Mesenchymal stem cell (in vitro differentiated cells and primary cell): ENCODE measurements around the gene CFI.

Experiments used
- DNase-seq: peaks from one replicate; pipeline ENCODE4 v3.0.0-alpha.2; 2013
- H2AFZ ChIP-seq: one replicate; pipeline ENCODE4 v1.6.1; 2013; ENCODE audit warnings: low read depth, mild to moderate bottlenecking, control low read depth, inconsistent platforms, low read length, moderate library complexity
- H2AK5ac ChIP-seq: 2 replicates; pipeline ENCODE4 v1.6.1; 2013; ENCODE audit warnings: low read length, moderate library complexity, mild to moderate bottlenecking, inconsistent platforms; ENCODE audit not compliant: severe bottlenecking
- H2BK120ac ChIP-seq: one replicate; pipeline ENCODE4 v1.6.1; 2013; ENCODE audit warnings: low read depth, mild to moderate bottlenecking, inconsistent platforms, low read length, moderate library complexity
- H2BK12ac ChIP-seq, 2 experiments: one replicate each; pipeline ENCODE4 v1.6.1; 2013; ENCODE audit warnings: inconsistent platforms in 2 of 2, low read length in 2 of 2, mild to moderate bottlenecking in 2 of 2, moderate library complexity in 2 of 2, control low read depth in 1 of 2
- H2BK15ac ChIP-seq: one replicate; pipeline ENCODE4 v1.6.1; 2013; ENCODE audit warnings: mild to moderate bottlenecking, low read depth, inconsistent platforms; ENCODE audit not compliant: poor library complexity, severe bottlenecking
- H2BK5ac ChIP-seq: 2 replicates; pipeline ENCODE4 v1.6.1; 2013; ENCODE audit warnings: low read depth, mild to moderate bottlenecking, low read length, control low read depth, inconsistent platforms; ENCODE audit not compliant: poor library complexity, severe bottlenecking
- H3K14ac ChIP-seq, 2 experiments: one replicate each; pipeline ENCODE4 v1.6.1; 2013; ENCODE audit warnings: inconsistent platforms in 2 of 2, low read length in 2 of 2, control low read depth in 1 of 2, mild to moderate bottlenecking in 1 of 2, moderate library complexity in 1 of 2
- H3K18ac ChIP-seq, 2 experiments: one replicate each; pipeline ENCODE4 v1.6.1; 2013; ENCODE audit warnings: inconsistent platforms in 2 of 2, low read length in 2 of 2, control low read depth in 1 of 2, low read depth in 1 of 2, mild to moderate bottlenecking in 1 of 2
- H3K23ac ChIP-seq, 2 experiments: one replicate each; pipeline ENCODE4 v1.6.1; 2013; ENCODE audit warnings: inconsistent platforms in 2 of 2, low read length in 2 of 2, mild to moderate bottlenecking in 2 of 2, moderate library complexity in 2 of 2, control low read depth in 1 of 2
- H3K27ac ChIP-seq: 2 replicates; pipeline ENCODE4 v1.5.1; 2013; ENCODE audit warnings: mild to moderate bottlenecking, moderate library complexity, low read length, control low read depth, inconsistent platforms; ENCODE audit not compliant: poor library complexity, severe bottlenecking
- H3K27me3 ChIP-seq, 2 experiments: 2 replicates each; pipeline versions ENCODE4 v1.6.1 to v1.7.0; 2013; ENCODE audit warnings: low read length in 2 of 2, mild to moderate bottlenecking in 2 of 2, moderate library complexity in 2 of 2, control low read depth in 1 of 2, inconsistent platforms in 1 of 2; ENCODE audit not compliant: control insufficient read depth in 1 of 2, insufficient read depth in 1 of 2
- H3K36me3 ChIP-seq, 2 experiments: 2 replicates each; pipeline versions ENCODE4 v1.6.1 to v1.7.0; 2013; ENCODE audit warnings: low read length in 2 of 2, control low read depth in 1 of 2, inconsistent platforms in 1 of 2, low read depth in 1 of 2, mild to moderate bottlenecking in 1 of 2; ENCODE audit not compliant: insufficient read depth in 2 of 2, control insufficient read depth in 1 of 2
- H3K4ac ChIP-seq, 2 experiments: one replicate each; pipeline ENCODE4 v1.6.1; 2013; ENCODE audit warnings: inconsistent platforms in 2 of 2, low read length in 2 of 2, mild to moderate bottlenecking in 2 of 2, moderate library complexity in 2 of 2, control low read depth in 1 of 2, low read depth in 1 of 2
- H3K4me1 ChIP-seq: 2 replicates; pipeline ENCODE4 v1.6.1; 2013; ENCODE audit warnings: low read depth, low read length, control low read depth; ENCODE audit not compliant: control insufficient read depth, insufficient read depth
- H3K4me2 ChIP-seq: 2 replicates; pipeline ENCODE4 v1.6.1; 2013; ENCODE audit warnings: low read length, mild to moderate bottlenecking, inconsistent platforms; ENCODE audit not compliant: poor library complexity, severe bottlenecking
- H3K4me3 ChIP-seq, 2 experiments: 2 replicates each; pipeline versions ENCODE4 v1.5.1 to v1.7.0; 2013; ENCODE audit warnings: low read length in 2 of 2, mild to moderate bottlenecking in 2 of 2, control low read depth in 1 of 2, low read depth in 1 of 2; ENCODE audit not compliant: insufficient read depth in 1 of 2
- H3K79me1 ChIP-seq: replicated peaks from 2 replicates; pipeline ENCODE4 v1.6.1; 2013; ENCODE audit warnings: mild to moderate bottlenecking, control low read depth, low read length, inconsistent platforms; ENCODE audit not compliant: poor library complexity, severe bottlenecking
- H3K9ac ChIP-seq: 2 replicates; pipeline ENCODE4 v1.7.0; 2013; ENCODE audit warnings: mild to moderate bottlenecking, low read length, moderate library complexity
- H3K9me3 ChIP-seq: 2 replicates; pipeline ENCODE4 v1.7.0; 2013; ENCODE audit warnings: mild to moderate bottlenecking, low read length; ENCODE audit not compliant: control insufficient read depth
- H4K8ac ChIP-seq: one replicate; pipeline ENCODE4 v1.6.1; 2013; ENCODE audit warnings: inconsistent platforms, mild to moderate bottlenecking, low read length, moderate library complexity
- H4K91ac ChIP-seq: one replicate; pipeline ENCODE4 v1.6.1; 2013; ENCODE audit warnings: mild to moderate bottlenecking, low read length, inconsistent platforms
- WGBS: methylation state at CpG from one replicate; pipeline ENCODE4 v1.1.7; 2013; ENCODE audit warnings: mixed read lengths; 5-methylcytosine and 5-hydroxymethylcytosine counted together

Gene CFI

DNA sequence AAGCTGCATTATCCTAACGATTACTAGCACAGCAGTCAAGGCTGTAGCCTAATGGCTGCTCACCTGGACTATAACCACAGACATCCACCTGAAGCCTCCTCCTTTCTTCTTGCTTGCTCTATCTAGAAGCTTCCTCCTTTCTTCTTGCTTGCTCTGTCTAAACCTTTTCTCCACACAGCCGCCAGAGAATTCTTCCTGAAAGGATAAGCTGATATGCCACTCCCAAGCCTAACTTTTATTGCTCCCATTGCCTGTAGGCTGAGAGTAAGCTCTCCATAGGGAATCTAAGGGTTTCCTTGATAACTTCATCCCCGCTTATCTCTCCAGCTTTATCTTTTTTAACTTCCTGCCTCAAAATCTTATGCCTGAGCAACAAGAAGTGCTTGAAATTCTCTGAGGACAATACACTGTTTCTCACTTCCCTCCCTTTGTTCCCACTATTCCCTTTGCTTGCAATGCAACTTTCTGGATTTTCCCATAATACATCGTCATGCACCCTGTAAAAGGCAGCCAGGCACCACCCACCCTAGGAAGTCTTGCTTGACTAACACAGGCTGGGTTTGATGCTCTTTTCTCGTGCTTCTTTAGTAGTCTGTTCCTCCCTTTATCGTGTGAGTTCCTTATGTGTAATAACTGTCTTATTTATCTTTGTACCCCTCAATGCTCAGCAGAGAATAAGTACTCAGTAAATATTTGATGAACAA is 44.7 kb upstream of the CFI start:
- no peak overlapping the region for H3K14ac ChIP-seq
- H3K4me3 ChIP-seq: no peak overlapping the region
- H3K79me1 ChIP-seq: no peaks in the 10 kb centered on the region
- H3K4ac ChIP-seq: no peak overlapping the region
- no peak overlapping the region for H2AFZ ChIP-seq
- no peak overlapping the region for H2AK5ac ChIP-seq
- H2BK120ac ChIP-seq: no peak overlapping the region
- no peaks in the 10 kb centered on the region for H3K27me3 ChIP-seq
- no peak overlapping the region for H3K18ac ChIP-seq
- H3K9me3 ChIP-seq: no peaks in the 10 kb centered on the region
- H3K27ac ChIP-seq: no peak overlapping the region
- no peaks in the 10 kb centered on the region for H3K36me3 ChIP-seq
- H4K91ac ChIP-seq: no peak overlapping the region
- no peak overlapping the region for H3K4me2 ChIP-seq
- no peak overlapping the region for H3K9ac ChIP-seq
- no peak for DNase-seq
- H2BK5ac ChIP-seq: no peak overlapping the region
- 46% methylated on average over 4 of the region's 6 CpGs for WGBS
- H3K4me1 ChIP-seq: no peaks in the 10 kb centered on the region
- H4K8ac ChIP-seq: no peak overlapping the region
- no peak overlapping the region for H3K23ac ChIP-seq
- no peak overlapping the region for H2BK15ac ChIP-seq
- no peak overlapping the region for H2BK12ac ChIP-seq

DNA sequence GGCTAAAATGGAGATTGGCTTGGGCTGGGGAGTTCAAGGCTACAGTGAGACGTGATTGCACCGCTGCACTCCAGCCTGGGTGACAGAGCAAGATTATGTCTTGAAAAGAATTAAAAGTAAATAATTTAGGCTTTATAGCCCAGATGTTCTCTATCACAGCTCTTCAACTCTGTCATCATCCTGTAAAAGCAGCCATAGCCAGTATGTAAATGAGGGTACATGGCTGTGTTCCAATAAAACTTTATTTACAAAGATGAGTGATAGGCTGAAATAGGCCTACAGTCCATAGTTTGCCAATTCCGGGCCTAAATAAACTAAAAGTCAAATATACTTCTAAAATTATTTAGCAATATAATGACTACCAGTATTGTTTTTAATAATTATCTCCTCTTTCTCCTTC is 35.2 kb upstream of the CFI start:
- no peak overlapping the region for H3K9ac ChIP-seq
- H3K23ac ChIP-seq: no peak overlapping the region
- no peak overlapping the region for H2BK15ac ChIP-seq
- no peak overlapping the region for H3K4ac ChIP-seq
- H2AK5ac ChIP-seq: no peak overlapping the region
- no peaks in the 10 kb centered on the region for H3K36me3 ChIP-seq
- no peak overlapping the region for H4K8ac ChIP-seq
- no peak overlapping the region for H2BK12ac ChIP-seq
- WGBS: no CpG with 5 or more reads among the region's 3 CpGs
- no peak overlapping the region for H3K27ac ChIP-seq
- H3K18ac ChIP-seq: no peak overlapping the region
- no peak overlapping the region for H3K4me2 ChIP-seq
- H2BK5ac ChIP-seq: no peak overlapping the region
- no peak overlapping the region for H2BK120ac ChIP-seq
- DNase-seq: no peak
- no peak overlapping the region for H2AFZ ChIP-seq
- H3K79me1 ChIP-seq: no peaks in the 10 kb centered on the region
- peak overlapping the region in 1 of 2 experiments; percentile 74 for H3K14ac ChIP-seq
- H3K27me3 ChIP-seq: no peaks in the 10 kb centered on the region
- H3K9me3 ChIP-seq: no peaks in the 10 kb centered on the region
- no peak overlapping the region for H3K4me3 ChIP-seq
- no peaks in the 10 kb centered on the region for H3K4me1 ChIP-seq
- no peak overlapping the region for H4K91ac ChIP-seq

DNA sequence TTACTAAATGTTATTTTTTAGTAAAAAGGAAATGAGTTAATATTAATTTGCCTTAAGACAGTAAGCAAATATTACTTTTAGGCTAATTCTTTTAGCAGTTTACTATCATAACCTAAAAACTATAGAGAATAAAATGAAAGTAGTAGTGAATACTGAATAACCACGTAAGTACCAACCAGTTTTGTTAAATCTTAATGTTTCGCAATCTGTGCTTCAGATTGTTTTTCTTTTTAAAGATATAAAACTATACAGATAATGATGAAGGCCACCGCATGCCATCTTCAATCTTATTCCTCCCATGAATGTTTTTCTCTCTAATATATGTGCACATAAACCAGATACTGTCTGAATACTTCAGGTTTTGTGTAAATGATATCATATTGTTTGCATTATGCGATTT is 32.0 kb upstream of the CFI start:
- no peaks in the 10 kb centered on the region for H3K9me3 ChIP-seq
- H3K23ac ChIP-seq: no peak overlapping the region
- no peak overlapping the region for H3K18ac ChIP-seq
- no peak overlapping the region for H3K4me3 ChIP-seq
- peaks cover 0 to 4% of the 10 kb centered on the region in 2 experiments for H3K36me3 ChIP-seq
- no peak overlapping the region for H3K27ac ChIP-seq
- H3K14ac ChIP-seq: no peak overlapping the region
- no peak overlapping the region for H2BK5ac ChIP-seq
- H2BK120ac ChIP-seq: no peak overlapping the region
- no CpG with 5 or more reads among the region's 4 CpGs for WGBS
- H2AK5ac ChIP-seq: no peak overlapping the region
- H3K4ac ChIP-seq: no peak overlapping the region
- H3K4me2 ChIP-seq: no peak overlapping the region
- H3K27me3 ChIP-seq: no peaks in the 10 kb centered on the region
- H2AFZ ChIP-seq: no peak overlapping the region
- DNase-seq: no peak
- H3K79me1 ChIP-seq: no peaks in the 10 kb centered on the region
- no peak overlapping the region for H3K9ac ChIP-seq
- H2BK12ac ChIP-seq: no peak overlapping the region
- H3K4me1 ChIP-seq: no peaks in the 10 kb centered on the region
- no peak overlapping the region for H4K91ac ChIP-seq
- no peak overlapping the region for H4K8ac ChIP-seq
- H2BK15ac ChIP-seq: no peak overlapping the region

DNA sequence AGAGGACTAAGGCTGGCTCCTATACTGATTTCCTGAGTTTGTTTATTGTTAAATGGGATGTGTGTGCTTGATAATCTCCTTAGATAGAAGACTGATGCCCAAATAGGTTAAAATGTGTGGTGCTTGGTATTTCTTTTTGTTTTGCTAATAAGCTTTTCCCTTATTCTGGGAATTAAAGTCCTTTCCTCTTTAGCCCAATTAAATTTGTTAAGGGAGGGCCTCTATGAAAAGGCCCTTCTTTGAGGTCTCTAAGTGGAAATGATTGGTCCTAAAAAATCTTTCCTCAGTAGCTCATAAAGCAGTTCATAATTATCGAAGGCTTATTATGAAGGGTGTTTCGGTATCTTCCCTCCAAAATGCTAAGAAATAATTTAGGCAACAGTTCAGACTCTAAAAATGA is 25.9 kb upstream of the CFI start, which contains the start of gene RRH:
RRH (plus strand) TSS at position 301 of the 400 bp plus-strand sequence; CDS start at position 357, 56 bp downstream.
- Histone ChIP-seq H4K8ac (no peak within 1 kb of the TSS), H3K79me1 (peaks cover 4% of the 10 kb centered on the region), H2BK12ac (no peak within 1 kb of the TSS), H3K27me3 (no peaks in the 10 kb centered on the region), H3K23ac (no peak within 1 kb of the TSS), H2BK5ac (no peak within 1 kb of the TSS), H3K4me1 (no peaks in the 10 kb centered on the region), H3K36me3 (peaks cover 3 to 40% of the 10 kb centered on the region in 2 experiments), H3K18ac (no peak within 1 kb of the TSS), H4K91ac (no peak within 1 kb of the TSS), H3K4me2 (no peak within 1 kb of the TSS), H3K4me3 (no peak within 1 kb of the TSS), H3K14ac (no peak within 1 kb of the TSS), H2BK120ac (no peak within 1 kb of the TSS), H2AK5ac (no peak within 1 kb of the TSS), H3K4ac (no peak within 1 kb of the TSS), H2AFZ (no peak within 1 kb of the TSS), H2BK15ac (no peak within 1 kb of the TSS), H3K27ac (no peak within 1 kb of the TSS), H3K9me3 (no peaks in the 10 kb centered on the region), H3K9ac (no peak within 1 kb of the TSS)
- no peak for DNase-seq
- 100% methylated on average over 2 of the region's 2 CpGs for WGBS
